Tibial nerve (tissue), 4 donors: ENCODE measurements around the gene FKBP1A. TPM values are rescaled to one million over a fixed set of nuclear protein-coding genes. Genes with fewer than 3 reads are reported as not detected.
"Not testable (repeated sequence)": the region's sequence is repeated elsewhere in the genome, so short reads cannot be mapped to it uniquely, and the experiment has no call there.

Experiments used
- DNase-seq, 2 donors: peaks; one replicate each; pipeline ENCODE4 v3.0.0-alpha.2; 2019; ENCODE audit warnings: low spot score in 2 of 2
- H3K27ac ChIP-seq, 4 donors: fragments of 200-600 bp; sonication (generic) in 3 of 4; one replicate each; pipeline ENCODE4 v1.5.1; 2017 to 2019; ENCODE audit warnings: mild to moderate bottlenecking in 1 of 4
- H3K27me3 ChIP-seq, 2 donors: fragments of 200-600 bp; sonication (generic) in 1 of 2; one replicate each; pipeline versions ENCODE4 v1.5.1 to v1.6.0; 2017 to 2019
- H3K36me3 ChIP-seq, 3 donors: fragments of 200-600 bp; sonication (generic); one replicate each; pipeline ENCODE4 v1.5.1; 2018 to 2019
- H3K4me1 ChIP-seq, 4 donors: fragments of 200-600 bp; sonication (generic) in 3 of 4; one replicate each; pipeline ENCODE4 v1.5.1; 2017 to 2019
- H3K4me3 ChIP-seq, 4 donors: fragments of 200-600 bp; sonication (generic) in 3 of 4; one replicate each; pipeline ENCODE4 v1.5.1; 2017 to 2019; ENCODE audit warnings: mild to moderate bottlenecking in 1 of 4, moderate library complexity in 1 of 4
- H3K9me3 ChIP-seq, 4 donors: fragments of 200-600 bp; sonication (generic) in 3 of 4; one replicate each; pipeline ENCODE4 v1.5.1; 2017 to 2019
- CTCF ChIP-seq, 5 experiments: fragments of 200-600 bp in 3 of 5; fragments of 450-650 bp in 2 of 5; sonication (generic) in 3 of 5; IDR thresholded peaks; one replicate each; pipeline ENCODE4 v1.5.1; 2016 to 2019; ENCODE audit warnings: antibody characterized with exemption in 5 of 5, mild to moderate bottlenecking in 3 of 5, moderate library complexity in 2 of 5
- EP300 ChIP-seq, 2 donors: sonication (generic); formaldehyde crosslinking; IDR thresholded peaks; one replicate each; pipeline ENCODE4 v1.6.1; 2017; ENCODE audit warnings: antibody characterized with exemption in 2 of 2, mild to moderate bottlenecking in 1 of 2
- POLR2A ChIP-seq, 2 donors: fragments of 450-650 bp; IDR thresholded peaks; one replicate each; pipeline ENCODE4 v1.6.1; 2017; ENCODE audit warnings: antibody characterized with exemption in 2 of 2, mild to moderate bottlenecking in 2 of 2, moderate library complexity in 2 of 2
- WGBS, 2 donors: methylation state at CpG; one replicate each; pipeline ENCODE4 v1.1.5; 2018; 5-methylcytosine and 5-hydroxymethylcytosine counted together
- total RNA-seq, 4 donors: library from RNA; depleted of rRNA; stranded (reverse); fragments of >200 nt; gene quantifications; one replicate each; pipeline ENCODE4 v1.1.0, GENCODE V29; 2016

Gene FKBP1A
- total RNA-seq, 4 donors from 2014 or later: 92.2 to 172 (median 130) TPM

- no peak for TF ChIP-seq CTCF (IDR thresholded peaks at IDR 0.05)
- no peak for TF ChIP-seq POLR2A (IDR thresholded peaks at IDR 0.05)
- TF ChIP-seq EP300 (IDR thresholded peaks at IDR 0.05): no peak
- Histone ChIP-seq H3K27me3 (peaks cover 0 to 16% of the 10 kb centered on the region in 2 donors), H3K36me3 (no peaks in the 10 kb centered on the region), H3K4me1 (peaks cover 0 to 2% (median 0%) of the 10 kb centered on the region in 4 donors), H3K4me3 (no peak overlapping the region), H3K9me3 (no peaks in the 10 kb centered on the region), H3K27ac (no peak overlapping the region)
- 53 to 100% methylated on average over 1 of the region's 1 CpG for WGBS, 2 donors
- DNase-seq: no peak
Measured at GRCh38 chr20:1403624-1404023, 10.8 kb upstream of the FKBP1A start.

GRCh38 chr20:1402149-1402548 lies 9.3 kb upstream of the FKBP1A start:
- no peak for DNase-seq
- no peak overlapping the region for H3K4me3 ChIP-seq
- no peaks in the 10 kb centered on the region for H3K9me3 ChIP-seq
- H3K36me3 ChIP-seq: no peaks in the 10 kb centered on the region
- H3K27me3 ChIP-seq: peaks cover 0 to 29% of the 10 kb centered on the region in 2 donors
- no peak overlapping the region for H3K27ac ChIP-seq
- H3K4me1 ChIP-seq: peaks cover 0 to 2% (median 0%) of the 10 kb centered on the region in 4 donors
- WGBS, 2 donors: 44 to 48% methylated on average over 7 of the region's 7 CpGs
- no peak for TF ChIP-seq POLR2A (IDR thresholded peaks at IDR 0.05)
- no peak for TF ChIP-seq CTCF (IDR thresholded peaks at IDR 0.05)
- TF ChIP-seq EP300 (IDR thresholded peaks at IDR 0.05): no peak

DNA sequence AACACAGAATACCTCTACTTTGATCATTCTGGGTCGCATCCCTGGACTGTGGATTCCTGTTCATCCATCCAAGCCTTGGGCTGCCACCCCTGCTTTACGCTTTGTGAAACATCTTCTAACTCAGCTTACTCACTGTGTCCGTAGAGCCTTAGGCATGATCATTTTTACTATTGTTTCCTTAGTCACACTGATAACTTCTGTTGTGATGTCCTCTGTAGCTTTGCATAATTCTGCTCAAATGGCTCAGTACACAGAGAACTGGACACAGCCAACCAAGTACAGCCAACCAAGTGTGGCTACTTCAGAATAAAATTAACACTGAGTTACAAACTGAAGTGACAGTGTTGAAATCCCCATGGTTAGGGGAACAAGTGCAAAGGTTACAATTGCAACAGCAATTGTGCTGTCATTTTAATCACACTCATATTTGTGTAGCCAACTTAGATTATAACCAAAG lies 8.6 kb upstream of the FKBP1A start:
- DNase-seq: no peak
- Histone ChIP-seq H3K4me3 (no peak overlapping the region), H3K27ac (no peak overlapping the region), H3K27me3 (peaks cover 0 to 36% of the 10 kb centered on the region in 2 donors), H3K4me1 (peaks cover 0 to 2% (median 0%) of the 10 kb centered on the region in 4 donors), H3K36me3 (no peaks in the 10 kb centered on the region), H3K9me3 (no peaks in the 10 kb centered on the region)
- TF ChIP-seq POLR2A (IDR thresholded peaks at IDR 0.05): no peak
- 83 to 98% methylated on average over 3 of the region's 3 CpGs for WGBS, 2 donors

DNA sequence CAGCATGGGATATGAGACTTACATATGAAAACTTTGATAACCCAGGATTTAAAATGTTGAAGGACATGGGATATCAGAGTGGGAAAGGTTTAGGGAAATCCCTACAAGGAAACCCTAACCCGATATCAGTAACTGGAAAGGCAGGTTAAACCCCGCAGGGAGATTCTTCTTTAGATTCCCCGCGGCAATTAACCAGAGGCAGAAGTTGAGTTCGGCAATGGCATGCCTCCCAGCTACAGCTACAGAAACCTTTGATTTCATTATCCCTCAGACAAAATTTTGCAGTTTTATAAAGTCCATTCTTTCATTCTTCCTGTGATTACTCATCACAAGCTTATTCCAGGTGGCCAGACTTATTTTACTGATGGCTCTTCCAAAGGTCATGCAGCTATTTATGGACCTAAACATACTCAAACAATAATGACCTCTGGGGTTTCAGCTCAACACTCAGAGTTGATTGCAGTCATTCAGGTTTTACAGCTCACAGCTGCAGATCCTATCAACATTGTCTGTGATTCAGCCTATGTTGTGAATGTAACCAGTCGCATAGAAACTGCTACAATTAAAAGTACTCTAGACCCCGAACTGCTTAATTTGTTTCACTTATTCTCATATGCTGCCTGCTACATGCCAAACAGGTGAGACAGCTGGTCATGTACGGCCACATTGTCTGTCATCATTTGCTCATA lies 7.0 kb upstream of the FKBP1A start:
- not testable (repeated sequence) for H3K4me1 ChIP-seq, H3K36me3 ChIP-seq, DNase-seq, H3K4me3 ChIP-seq, H3K9me3 ChIP-seq, H3K27ac ChIP-seq
- 22 to 24% methylated on average over 8 of the region's 8 CpGs for WGBS, 2 donors
- H3K27me3 ChIP-seq: peaks cover 0 to 36% of the 10 kb centered on the region in 2 donors

DNA sequence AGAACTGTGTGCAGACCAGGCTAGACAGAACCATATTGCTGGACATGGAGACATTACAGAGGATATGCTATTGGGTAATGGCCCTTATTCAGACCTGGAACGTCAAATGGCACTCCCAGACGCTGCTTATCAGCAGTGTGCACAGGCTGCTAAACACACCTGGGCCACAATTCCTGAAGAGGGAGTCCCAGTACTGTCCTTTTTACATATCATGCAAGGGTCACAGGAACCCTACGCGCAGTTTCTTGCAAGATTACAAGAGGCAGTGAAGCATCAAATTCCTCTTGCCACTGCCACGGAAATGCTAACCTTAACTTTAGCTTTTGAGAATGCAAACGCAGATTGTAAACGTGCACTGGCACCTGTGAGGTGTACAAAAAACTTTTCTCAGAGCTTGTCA lies 5.3 kb upstream of the FKBP1A start:
- DNase-seq, H3K9me3 ChIP-seq, H3K4me3 ChIP-seq, H3K27ac ChIP-seq, H3K36me3 ChIP-seq: not testable (repeated sequence)
- 72 to 80% methylated on average over 7 of the region's 7 CpGs for WGBS, 2 donors
- TF ChIP-seq CTCF (IDR thresholded peaks at IDR 0.05): peak in 1 of 5 experiments; percentile 10
- Histone ChIP-seq H3K4me1 (peaks cover 4 to 13% (median 6%) of the 10 kb centered on the region in 4 donors), H3K27me3 (peaks cover 0 to 36% of the 10 kb centered on the region in 2 donors)

GRCh38 chr20:1397710-1398109 lies 4.9 kb upstream of the FKBP1A start:
- Histone ChIP-seq H3K36me3 (no peaks in the 10 kb centered on the region), H3K9me3 (no peaks in the 10 kb centered on the region), H3K4me1 (peaks cover 4 to 13% (median 6%) of the 10 kb centered on the region in 4 donors), H3K4me3 (no peak overlapping the region), H3K27me3 (peaks cover 0 to 36% of the 10 kb centered on the region in 2 donors), H3K27ac (no peak overlapping the region)
- TF ChIP-seq POLR2A (IDR thresholded peaks at IDR 0.05) (no peak), CTCF (IDR thresholded peaks at IDR 0.05) (peak in 3 of 5 experiments; percentile 6 to 40 (median 31))
- 42 to 46% methylated on average over 4 of the region's 4 CpGs for WGBS, 2 donors
- DNase-seq: no peak
